IgD-negative memory B cell (primary cell): ENCODE data around the gene FOXD3. TPM values are rescaled to one million over a fixed set of nuclear protein-coding genes. Genes with fewer than 3 reads are reported as not detected.
A peak's percentile ranks its signal among the peaks of the same experiment; 100 is the strongest.

Experiments
- H3K27ac Mint-ChIP-seq, 3 donors: one replicate each; pipeline ENCODE4 v1.8.0; 2020 to 2022; ENCODE audit warnings: mild to moderate bottlenecking in 3 of 3, mixed read lengths in 3 of 3, moderate library complexity in 1 of 3
- H3K27me3 Mint-ChIP-seq: one replicate; pipeline ENCODE4 v1.8.0; 2021; ENCODE audit warnings: mixed read lengths
- H3K36me3 Mint-ChIP-seq: one replicate; pipeline ENCODE4 v1.8.0; 2020; ENCODE audit warnings: mild to moderate bottlenecking, mixed read lengths
- H3K4me1 Mint-ChIP-seq, 3 donors: one replicate each; pipeline ENCODE4 v1.8.0; 2020 to 2022; ENCODE audit warnings: mixed read lengths in 3 of 3, mild to moderate bottlenecking in 1 of 3
- H3K4me3 Mint-ChIP-seq, 4 donors: one replicate each; pipeline ENCODE4 v1.8.0; 2020 to 2022; ENCODE audit warnings: mild to moderate bottlenecking in 4 of 4, mixed read lengths in 4 of 4, moderate library complexity in 3 of 4
- H3K9me3 Mint-ChIP-seq, 3 donors: one replicate each; pipeline ENCODE4 v1.8.0; 2020 to 2021; ENCODE audit warnings: mixed read lengths in 3 of 3, mild to moderate bottlenecking in 1 of 3
- polyA plus RNA-seq: library from polyadenylated mRNA; unstranded; fragments of 300-500 nt; fragmentation: Illumina TruSeq; gene quantifications from one replicate; pipeline ENCODE4 v1.2.3, GENCODE V29; 2021

FOXD3 gene
- polyA plus RNA-seq, 1 donor from 2014 or later, result not detected

DNA sequence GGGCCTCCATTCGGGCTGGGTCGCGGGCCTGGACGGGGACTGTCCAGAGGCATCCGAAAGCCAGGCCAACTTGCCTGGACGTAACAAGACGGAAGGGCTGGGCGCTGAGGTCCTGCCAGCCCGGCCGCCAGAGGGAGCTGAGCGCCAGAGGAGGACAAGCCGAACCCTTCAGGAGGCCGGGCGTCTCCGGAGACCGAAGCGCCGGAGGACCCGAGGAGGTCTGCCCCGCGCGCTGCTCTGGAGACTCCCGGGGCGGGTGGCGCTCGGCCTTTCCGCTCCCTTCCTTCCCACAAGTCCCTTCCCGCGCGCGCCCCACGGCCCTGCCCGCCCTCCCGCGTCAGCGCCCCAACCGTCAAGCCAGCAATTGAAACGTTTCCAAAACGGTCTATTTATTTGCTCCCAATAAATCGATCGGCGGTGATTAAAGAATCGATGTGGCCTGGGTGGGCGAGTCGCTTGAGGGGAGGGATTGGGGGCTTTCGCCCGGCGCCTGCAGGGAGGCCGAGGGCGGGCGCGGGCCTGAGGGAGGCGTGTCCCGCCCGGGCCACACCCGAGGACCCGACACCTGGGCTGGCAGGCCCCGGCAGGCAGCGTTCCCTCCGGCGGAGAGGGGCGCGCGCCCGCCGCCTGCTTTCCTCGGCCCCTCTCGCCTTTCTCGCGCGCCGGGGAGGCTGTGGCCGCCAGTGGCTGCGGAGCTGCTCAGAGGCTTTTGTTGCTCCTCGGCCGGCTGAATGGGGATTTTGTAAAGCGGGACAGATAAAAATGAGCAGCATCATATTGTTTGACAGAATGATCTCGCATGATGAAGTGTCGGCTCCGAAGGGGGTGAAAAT is 5.2 kb upstream of the FOXD3 start:
- H3K9me3 Mint-ChIP-seq, result peaks cover 2 to 22% (median 9%) of the 10 kb centered on the region in 3 donors
- H3K4me3 Mint-ChIP-seq, result peak overlapping the region; percentile 47 to 91 (median 79)
- H3K36me3 Mint-ChIP-seq, result peaks cover 3% of the 10 kb centered on the region
- H3K27ac Mint-ChIP-seq, result peak overlapping the region; percentile 92 to 100 (median 99)
- peaks cover 11 to 23% (median 17%) of the 10 kb centered on the region in 3 donors for H3K4me1 Mint-ChIP-seq
- peaks cover 54% of the 10 kb centered on the region for H3K27me3 Mint-ChIP-seq

DNA sequence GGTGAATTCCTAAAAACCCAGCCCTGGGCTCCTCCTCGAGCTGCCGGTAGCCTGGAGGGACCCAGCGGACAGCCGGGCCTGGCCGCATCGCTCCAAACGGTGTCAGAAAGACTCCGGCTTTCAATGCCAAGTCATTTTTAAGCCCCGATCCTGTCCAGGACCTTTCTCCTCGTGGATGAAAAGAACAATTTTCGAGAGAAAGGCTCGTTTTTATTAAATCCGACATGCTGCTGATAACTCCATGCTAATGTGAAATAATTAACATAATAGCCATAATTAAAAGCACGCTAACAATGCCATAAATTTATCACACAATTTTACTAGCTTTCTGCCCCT is 4.6 kb upstream of the FOXD3 start:
- Mint-ChIP-seq H3K4me3 (peak overlapping the region; percentile 47 to 91 (median 79)), H3K27ac (peak overlapping the region; percentile 92 to 100 (median 99)), H3K27me3 (peaks cover 54% of the 10 kb centered on the region), H3K36me3 (peaks cover 3% of the 10 kb centered on the region), H3K9me3 (peaks cover 2 to 24% (median 9%) of the 10 kb centered on the region in 3 donors), H3K4me1 (peaks cover 11 to 23% (median 19%) of the 10 kb centered on the region in 3 donors)

GRCh38 chr1:63318201-63318979 is 4.0 kb upstream of the FOXD3 start:
- peak overlapping the region; percentile 38 to 91 (median 47) for H3K4me3 Mint-ChIP-seq
- peak overlapping the region; percentile 92 to 100 (median 99) for H3K27ac Mint-ChIP-seq
- peaks cover 2 to 24% (median 9%) of the 10 kb centered on the region in 3 donors for H3K9me3 Mint-ChIP-seq
- peaks cover 3% of the 10 kb centered on the region for H3K36me3 Mint-ChIP-seq
- peaks cover 55% of the 10 kb centered on the region for H3K27me3 Mint-ChIP-seq
- H3K4me1 Mint-ChIP-seq, result peaks cover 11 to 23% (median 20%) of the 10 kb centered on the region in 3 donors

DNA sequence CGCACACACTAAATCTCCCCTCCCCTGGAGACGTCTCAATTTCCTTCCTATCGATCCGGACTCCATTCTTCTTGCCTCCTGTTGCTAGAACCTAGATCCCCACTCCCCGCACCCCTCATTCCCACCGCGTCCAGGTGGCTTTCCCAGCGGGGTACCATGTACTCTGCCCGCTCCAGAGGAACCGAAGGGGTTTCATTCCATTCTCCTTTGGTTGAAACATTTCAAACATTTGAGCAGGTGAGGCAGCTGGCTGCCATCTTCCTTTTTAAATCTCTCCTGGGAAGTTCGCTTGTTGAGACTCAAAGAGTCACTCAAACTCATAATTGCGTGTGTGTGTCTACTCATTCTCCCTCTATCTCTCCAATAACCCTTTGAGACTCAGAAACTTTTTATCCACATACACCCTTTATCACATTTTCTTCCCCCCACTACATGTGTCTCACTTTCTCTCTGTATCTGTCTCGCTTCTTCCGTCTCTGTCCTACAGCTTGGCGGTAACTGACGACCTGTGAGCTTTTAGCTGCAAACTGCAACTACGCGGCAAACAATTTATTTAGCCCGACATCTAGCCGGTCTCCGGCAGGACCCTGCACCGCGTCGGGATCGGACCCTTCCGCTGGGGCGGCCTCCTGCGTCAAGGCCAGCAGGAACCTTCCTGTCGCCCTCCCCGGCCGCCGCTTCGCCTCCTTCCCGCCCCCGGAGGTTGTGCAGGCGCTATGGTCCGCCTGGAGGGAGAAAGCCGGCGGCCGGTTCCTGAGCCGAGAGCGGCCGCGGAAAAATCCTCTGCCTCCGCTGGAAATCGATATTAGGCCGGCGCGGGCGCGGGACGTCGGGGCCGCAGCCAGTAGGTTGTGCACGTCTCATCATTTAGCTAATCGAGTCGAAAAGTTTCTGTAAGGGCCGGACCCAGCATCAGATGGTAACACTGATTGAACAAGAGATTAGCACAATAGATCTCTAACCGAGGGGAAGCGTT is 3.0 kb upstream of the FOXD3 start:
- Mint-ChIP-seq H3K27ac (peak overlapping the region; percentile 92 to 100 (median 99)), H3K4me1 (peaks cover 11 to 23% (median 21%) of the 10 kb centered on the region in 3 donors), H3K9me3 (peaks cover 2 to 22% (median 9%) of the 10 kb centered on the region in 3 donors), H3K4me3 (peak overlapping the region; percentile 39 to 91 (median 46)), H3K27me3 (peaks cover 53% of the 10 kb centered on the region), H3K36me3 (peaks cover 3% of the 10 kb centered on the region)

- Mint-ChIP-seq H3K4me1 (peaks cover 11 to 23% (median 23%) of the 10 kb centered on the region in 3 donors), H3K9me3 (peaks cover 2 to 23% (median 9%) of the 10 kb centered on the region in 3 donors), H3K27ac (peak overlapping the region; percentile 76 to 100 (median 99)), H3K4me3 (peak overlapping the region in 2 of 4 donors; percentile 67 to 97), H3K36me3 (peaks cover 3% of the 10 kb centered on the region), H3K27me3 (peaks cover 53% of the 10 kb centered on the region)
These were observed 2.2 kb upstream of the FOXD3 start for GRCh38 chr1:63320022-63320721.

- peaks cover 53% of the 10 kb centered on the region for H3K27me3 Mint-ChIP-seq
- H3K9me3 Mint-ChIP-seq, result peaks cover 2 to 25% (median 10%) of the 10 kb centered on the region in 3 donors
- H3K27ac Mint-ChIP-seq, result peak overlapping the region; percentile 83 to 100 (median 99)
- H3K4me3 Mint-ChIP-seq, result peak overlapping the region in 3 of 4 donors; percentile 73 to 97 (median 93)
- peaks cover 3% of the 10 kb centered on the region for H3K36me3 Mint-ChIP-seq
- peaks cover 9 to 23% (median 20%) of the 10 kb centered on the region in 3 donors for H3K4me1 Mint-ChIP-seq
These were observed 1.1 kb upstream of the FOXD3 start for GRCh38 chr1:63321066-63321784.

DNA sequence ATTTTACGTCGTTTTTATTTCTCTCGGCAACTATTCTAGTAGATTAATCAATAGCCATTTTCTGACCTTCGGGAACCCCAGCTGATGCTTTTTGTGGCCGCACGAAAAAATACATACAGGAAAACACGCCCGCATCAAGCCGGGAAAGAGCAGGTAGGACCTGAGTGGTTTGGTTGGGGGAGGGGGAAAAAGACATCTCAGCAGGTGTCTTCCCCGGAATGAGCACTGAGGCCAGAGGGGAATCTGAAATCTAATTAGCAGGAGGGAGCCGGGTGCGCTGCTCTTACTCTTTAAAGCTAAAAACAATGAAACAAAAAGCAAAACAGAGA is 618 bp upstream of the FOXD3 start:
- peaks cover 9 to 23% (median 19%) of the 10 kb centered on the region in 3 donors for H3K4me1 Mint-ChIP-seq
- peak overlapping the region; percentile 83 to 100 (median 99) for H3K27ac Mint-ChIP-seq
- H3K36me3 Mint-ChIP-seq, result peaks cover 4% of the 10 kb centered on the region
- peak overlapping the region; percentile 73 to 97 (median 92) for H3K4me3 Mint-ChIP-seq
- H3K27me3 Mint-ChIP-seq, result peaks cover 55% of the 10 kb centered on the region
- peaks cover 2 to 28% (median 13%) of the 10 kb centered on the region in 3 donors for H3K9me3 Mint-ChIP-seq

- Mint-ChIP-seq H3K27ac (peak overlapping the region; percentile 90 to 99 (median 92)), H3K4me3 (peak overlapping the region; percentile 74 to 92 (median 90)), H3K9me3 (peaks cover 2 to 36% (median 14%) of the 10 kb centered on the region in 3 donors), H3K4me1 (peaks cover 4 to 23% (median 16%) of the 10 kb centered on the region in 3 donors), H3K27me3 (peaks cover 60% of the 10 kb centered on the region), H3K36me3 (peaks cover 4% of the 10 kb centered on the region)
These were observed 837 bp downstream of the FOXD3 start for GRCh38 chr1:63322944-63323864.

DNA sequence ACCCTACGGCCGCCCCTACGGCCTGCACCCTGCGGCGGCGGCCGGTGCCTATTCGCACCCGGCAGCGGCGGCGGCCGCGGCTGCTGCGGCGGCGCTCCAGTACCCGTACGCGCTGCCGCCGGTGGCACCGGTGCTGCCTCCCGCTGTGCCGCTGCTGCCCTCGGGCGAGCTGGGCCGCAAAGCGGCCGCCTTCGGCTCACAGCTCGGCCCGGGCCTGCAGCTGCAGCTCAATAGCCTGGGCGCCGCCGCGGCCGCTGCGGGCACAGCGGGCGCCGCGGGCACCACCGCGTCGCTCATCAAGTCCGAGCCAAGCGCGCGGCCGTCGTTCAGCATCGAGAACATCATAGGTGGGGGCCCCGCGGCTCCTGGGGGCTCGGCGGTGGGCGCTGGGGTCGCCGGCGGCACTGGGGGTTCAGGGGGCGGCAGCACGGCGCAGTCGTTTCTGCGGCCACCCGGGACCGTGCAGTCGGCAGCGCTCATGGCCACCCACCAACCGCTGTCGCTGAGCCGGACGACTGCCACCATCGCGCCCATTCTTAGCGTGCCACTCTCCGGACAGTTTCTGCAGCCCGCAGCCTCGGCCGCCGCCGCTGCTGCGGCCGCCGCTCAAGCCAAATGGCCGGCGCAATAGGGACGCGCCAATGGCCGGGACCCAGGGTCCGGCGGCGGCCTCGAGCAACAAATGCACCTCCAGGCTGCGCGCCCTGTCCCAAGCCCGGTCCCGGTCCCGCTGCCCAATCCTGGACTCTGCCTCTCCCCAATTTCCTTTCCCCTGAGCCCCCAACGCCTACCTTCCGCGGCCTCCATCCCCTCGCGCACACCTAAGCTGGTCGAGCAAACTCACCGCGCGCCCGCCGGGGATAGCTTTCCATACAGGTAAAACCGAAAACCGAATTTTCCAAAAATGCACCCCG is 1.8 kb downstream of the FOXD3 start:
- Mint-ChIP-seq H3K27ac (peak overlapping the region; percentile 92 to 99 (median 96)), H3K4me3 (peak overlapping the region; percentile 38 to 92 (median 80)), H3K27me3 (peaks cover 62% of the 10 kb centered on the region), H3K36me3 (peaks cover 4% of the 10 kb centered on the region), H3K4me1 (peaks cover 4 to 22% (median 15%) of the 10 kb centered on the region in 3 donors), H3K9me3 (peaks cover 2 to 36% (median 10%) of the 10 kb centered on the region in 3 donors)

DNA sequence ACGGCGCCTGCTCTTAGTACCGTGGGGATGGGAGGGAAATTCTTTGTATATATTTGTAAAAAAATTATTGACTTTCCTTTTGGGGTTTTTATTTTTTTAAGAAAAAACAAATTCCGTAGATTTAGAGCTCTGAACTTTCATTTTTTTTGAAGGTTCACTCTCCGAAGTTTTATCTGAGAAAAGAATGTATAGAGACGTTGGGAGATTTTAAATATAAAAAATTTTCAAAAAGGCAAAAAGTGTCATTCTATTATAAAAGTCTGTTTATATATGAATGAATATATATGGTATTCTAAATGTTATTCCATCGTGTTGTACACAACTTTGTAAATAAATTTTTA is 2.4 kb downstream of the FOXD3 start:
- peak overlapping the region in 3 of 4 donors; percentile 38 to 82 (median 67) for H3K4me3 Mint-ChIP-seq
- H3K27me3 Mint-ChIP-seq, result peaks cover 64% of the 10 kb centered on the region
- H3K9me3 Mint-ChIP-seq, result peaks cover 2 to 34% (median 7%) of the 10 kb centered on the region in 3 donors
- H3K27ac Mint-ChIP-seq, result peak overlapping the region; percentile 77 to 96 (median 86)
- peaks cover 4% of the 10 kb centered on the region for H3K36me3 Mint-ChIP-seq
- peaks cover 6 to 23% (median 13%) of the 10 kb centered on the region in 3 donors for H3K4me1 Mint-ChIP-seq

DNA sequence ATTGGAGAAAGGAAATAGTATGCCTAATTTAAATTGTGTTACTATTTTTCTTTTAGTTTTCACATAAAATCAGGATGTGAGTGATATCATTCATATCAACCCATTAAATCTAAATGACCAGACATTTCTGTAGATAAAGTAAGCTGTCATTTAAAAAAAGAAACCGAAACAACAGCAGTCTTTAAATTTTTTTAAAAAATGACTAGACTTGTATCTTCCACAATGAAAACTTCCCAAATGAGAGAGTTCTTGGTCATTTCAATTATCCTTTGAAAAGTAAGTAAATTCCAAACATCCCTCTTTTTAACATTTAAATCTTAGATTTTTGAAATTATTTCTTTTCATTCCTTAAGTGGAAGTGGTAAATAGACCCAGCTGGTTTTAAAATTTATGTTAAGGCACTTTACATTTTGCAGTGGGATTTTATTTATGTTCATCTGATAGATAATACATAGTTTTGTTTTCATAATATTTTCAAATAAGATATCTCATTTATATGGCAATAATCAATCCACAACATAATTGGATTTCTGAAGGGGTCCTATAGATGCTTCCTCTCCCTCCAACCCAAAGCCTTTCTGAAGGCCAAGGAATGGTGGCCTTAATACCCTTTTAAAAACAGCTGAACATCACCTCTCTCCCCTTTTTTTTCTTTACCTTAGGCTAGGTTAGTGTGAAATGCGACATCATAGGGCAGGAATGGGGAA is 3.1 kb downstream of the FOXD3 start:
- Mint-ChIP-seq H3K4me3 (peak overlapping the region in 1 of 4 donors; percentile 72), H3K27ac (peak overlapping the region; percentile 77 to 91 (median 86)), H3K36me3 (peaks cover 4% of the 10 kb centered on the region), H3K9me3 (peaks cover 2 to 32% (median 7%) of the 10 kb centered on the region in 3 donors), H3K27me3 (peaks cover 61% of the 10 kb centered on the region), H3K4me1 (peaks cover 6 to 23% (median 13%) of the 10 kb centered on the region in 3 donors)
